ENCODE results near the gene GNGT2. TPM values are rescaled to one million over a fixed set of nuclear protein-coding genes. Genes with fewer than 3 reads are reported as not detected.

Gene GNGT2
- total RNA-seq, 1 donor from 2014 or later: not detected

GRCh38 chr17:49204516-49204915 is 5.9 kb downstream of the GNGT2 start:
- Mint-ChIP-seq H3K4me1 (ENCODE audit: unreplicated experiment) (peaks cover 8% of the 10 kb centered on the region), H3K27ac (ENCODE audit: unreplicated experiment) (no peak overlapping the region), H3K4me3 (ENCODE audit: unreplicated experiment) (no peak overlapping the region), H3K36me3 (ENCODE audit: unreplicated experiment) (no peaks in the 10 kb centered on the region), H3K9me3 (ENCODE audit: unreplicated experiment) (no peaks in the 10 kb centered on the region), H3K27me3 (ENCODE audit: unreplicated experiment) (peaks cover 25% of the 10 kb centered on the region)
- no peak for DNase-seq (ENCODE audit: extremely low spot score, unreplicated experiment)
- TF ChIP-seq CTCF (IDR thresholded peaks at IDR 0.05): no peak

- H3K4me1 Mint-ChIP-seq (ENCODE audit: unreplicated experiment): peaks cover under 1% of the 10 kb centered on the region
- H3K27me3 Mint-ChIP-seq (ENCODE audit: unreplicated experiment): peaks cover 25% of the 10 kb centered on the region
- no peaks in the 10 kb centered on the region for H3K9me3 Mint-ChIP-seq (ENCODE audit: unreplicated experiment)
- no peak for TF ChIP-seq CTCF (IDR thresholded peaks at IDR 0.05)
- H3K36me3 Mint-ChIP-seq (ENCODE audit: unreplicated experiment): no peaks in the 10 kb centered on the region
- no peak for DNase-seq (ENCODE audit: extremely low spot score, unreplicated experiment)
- no peak overlapping the region for H3K4me3 Mint-ChIP-seq (ENCODE audit: unreplicated experiment)
- H3K27ac Mint-ChIP-seq (ENCODE audit: unreplicated experiment): no peak overlapping the region
These were observed 6.6 kb downstream of the GNGT2 start for GRCh38 chr17:49203796-49204195.

GRCh38 chr17:49201481-49201927 is 8.9 kb downstream of the GNGT2 start:
- no peak for DNase-seq (ENCODE audit: extremely low spot score, unreplicated experiment)

GRCh38 chr17:49200423-49201083 is 9.8 kb downstream of the GNGT2 start:
- Mint-ChIP-seq H3K4me3 (ENCODE audit: unreplicated experiment) (no peak overlapping the region), H3K27ac (ENCODE audit: unreplicated experiment) (no peak overlapping the region)

More at GRCh38 chr17:49201481-49201927, 8.9 kb downstream of the GNGT2 start:
- no peak overlapping the region for H3K4me3 Mint-ChIP-seq (ENCODE audit: unreplicated experiment)
- H3K36me3 Mint-ChIP-seq (ENCODE audit: unreplicated experiment): no peaks in the 10 kb centered on the region
- no peaks in the 10 kb centered on the region for H3K9me3 Mint-ChIP-seq (ENCODE audit: unreplicated experiment)
- TF ChIP-seq CTCF (IDR thresholded peaks at IDR 0.05): no peak
- H3K27ac Mint-ChIP-seq (ENCODE audit: unreplicated experiment): no peak overlapping the region
- no peaks in the 10 kb centered on the region for H3K4me1 Mint-ChIP-seq (ENCODE audit: unreplicated experiment)
- peaks cover 22% of the 10 kb centered on the region for H3K27me3 Mint-ChIP-seq (ENCODE audit: unreplicated experiment)

More at GRCh38 chr17:49200423-49201083, 9.8 kb downstream of the GNGT2 start:
- Mint-ChIP-seq H3K4me1 (ENCODE audit: unreplicated experiment) (no peaks in the 10 kb centered on the region), H3K27me3 (ENCODE audit: unreplicated experiment) (peaks cover 17% of the 10 kb centered on the region), H3K9me3 (ENCODE audit: unreplicated experiment) (no peaks in the 10 kb centered on the region), H3K36me3 (ENCODE audit: unreplicated experiment) (no peaks in the 10 kb centered on the region)
- TF ChIP-seq CTCF (IDR thresholded peaks at IDR 0.05): no peak
- DNase-seq (ENCODE audit: extremely low spot score, unreplicated experiment): no peak

Data from osteocyte (in vitro differentiated cells).